HepG2 (cell line): ENCODE measurements around the gene CARHSP1. TPM values are rescaled to one million over a fixed set of nuclear protein-coding genes. Genes with fewer than 3 reads are reported as not detected.

Source experiments
- CSRNP1 ChIP-seq: sonication (generic); formaldehyde crosslinking; IDR thresholded peaks from 2 replicates; pipeline ENCODE4 v1.8.1; 2023; ENCODE audit warnings: mild to moderate bottlenecking, missing genetic modification reagents
- DMAP1 ChIP-seq: IDR thresholded peaks from 2 replicates; pipeline ENCODE4 v1.6.1; 2016
- ELF3 ChIP-seq: IDR thresholded peaks from 2 replicates; pipeline ENCODE4 v1.6.1; 2016; ENCODE audit warnings: missing genetic modification reagents, missing compliant biosample characterization
- GRHL1 ChIP-seq: sonication (generic); formaldehyde crosslinking; conservative IDR thresholded peaks from 2 replicates; pipeline ENCODE4 v1.8.0; 2022; ENCODE audit warnings: missing genetic modification reagents
- HNRNPK ChIP-seq: fragments of 200-400 bp; formaldehyde crosslinking; IDR thresholded peaks from 2 replicates; pipeline ENCODE4 v1.6.1; 2018; ENCODE audit warnings: low read length, low read depth, moderate library complexity, mild to moderate bottlenecking; ENCODE audit not compliant: poor library complexity, severe bottlenecking
- LRRFIP1 ChIP-seq: sonication (generic); formaldehyde crosslinking; conservative IDR thresholded peaks from 2 replicates; pipeline ENCODE4 v1.4.0; 2020; ENCODE audit warnings: missing genetic modification reagents
- MLLT10 ChIP-seq: sonication (generic); formaldehyde crosslinking; IDR thresholded peaks from 2 replicates; pipeline ENCODE4 v1.4.0; 2020; ENCODE audit warnings: missing genetic modification reagents
- MNT ChIP-seq: fragments of 450-650 bp; IDR thresholded peaks from 2 replicates; pipeline ENCODE4 v1.6.1; 2016
- PITX1 ChIP-seq: sonication (generic); formaldehyde crosslinking; IDR thresholded peaks from 2 replicates; pipeline ENCODE4 v1.5.1; 2020; ENCODE audit warnings: mild to moderate bottlenecking, missing genetic modification reagents
- SIX1 ChIP-seq: sonication (generic); formaldehyde crosslinking; IDR thresholded peaks from 2 replicates; pipeline ENCODE4 v1.4.0; 2020; ENCODE audit warnings: missing genetic modification reagents, borderline replicate concordance
- ZBTB44 ChIP-seq: sonication (generic); formaldehyde crosslinking; IDR thresholded peaks from 2 replicates; pipeline ENCODE4 v1.4.0; 2020; ENCODE audit warnings: missing genetic modification reagents
- ZC3H13 ChIP-seq: sonication (generic); formaldehyde crosslinking; IDR thresholded peaks from 2 replicates; pipeline ENCODE4 v1.8.1; 2023; ENCODE audit warnings: mild to moderate bottlenecking, missing genetic modification reagents, moderate library complexity
- ZKSCAN8 ChIP-seq: IDR thresholded peaks from 2 replicates; pipeline ENCODE4 v1.6.1; 2016; ENCODE audit warnings: borderline replicate concordance, missing genetic modification reagents, missing compliant biosample characterization
- ZNF124 ChIP-seq: sonication (generic); formaldehyde crosslinking; IDR thresholded peaks from 2 replicates; pipeline ENCODE4 v1.4.0; 2020; ENCODE audit warnings: missing genetic modification reagents
- ZNF687 ChIP-seq: sonication (generic); formaldehyde crosslinking; IDR thresholded peaks from 2 replicates; pipeline ENCODE4 v1.5.1; 2020; ENCODE audit warnings: mild to moderate bottlenecking, missing genetic modification reagents, moderate library complexity
- ZNF782 ChIP-seq: sonication (generic); formaldehyde crosslinking; IDR thresholded peaks from 2 replicates; pipeline ENCODE4 v1.4.0; 2020; ENCODE audit warnings: missing genetic modification reagents, mild to moderate bottlenecking, borderline replicate concordance
- ZSCAN21 ChIP-seq: sonication (generic); formaldehyde crosslinking; IDR thresholded peaks from 2 replicates; pipeline ENCODE4 v1.8.0; 2022; ENCODE audit warnings: mild to moderate bottlenecking, missing genetic modification reagents, moderate library complexity, borderline replicate concordance
- polyA plus RNA-seq, 8 experiments: library from polyadenylated mRNA; depleted of rRNA in 3 of 8; stranded (reverse) in 7 of 8; unstranded in 1 of 8; fragments of >200 nt; fragmentation: Illumina TruSeq in 4 of 8; extraction: Trizol in 4 of 8; gene quantifications; 2 replicates each; pipeline versions ENCODE4 v1.2.1 to v1.2.3, GENCODE V29; 2011 to 2016; ENCODE audit warnings: low read depth in 4 of 8, missing spikeins in 1 of 8, mixed read lengths in 1 of 8; ENCODE audit not compliant: insufficient read depth in 1 of 8
- total RNA-seq, 5 experiments: library from RNA; depleted of rRNA; stranded (reverse); fragments of >200 nt; fragmentation: Illumina TruSeq; extraction: Trizol; gene quantifications; 2 replicates each; pipeline ENCODE4 v1.2.3, GENCODE V29; 2016; ENCODE audit warnings: low read depth in 1 of 5

The CARHSP1 gene
- total and polyA plus RNA-seq, 2 of the 13 experiments (the other 11 are each of a cell fraction or from before 2014, with no cell fraction given): 173 to 345 TPM

- TF ChIP-seq ELF3 (CRISPR knock-in tag): no peak
- TF ChIP-seq ZC3H13 (CRISPR knock-in tag): no peak
- no peak for TF ChIP-seq ZSCAN21 (CRISPR knock-in tag)
- no peak for TF ChIP-seq ZBTB44 (CRISPR knock-in tag)
- no peak for TF ChIP-seq ZKSCAN8 (CRISPR knock-in tag)
- TF ChIP-seq DMAP1 (CRISPR knock-in tag): no peak
- TF ChIP-seq LRRFIP1 (CRISPR knock-in tag): no peak
- TF ChIP-seq MLLT10: no peak
- TF ChIP-seq MNT: no peak
- TF ChIP-seq SIX1: no peak
- TF ChIP-seq ZNF782: peak; percentile 13; the same call in 1 of the 2 replicates
- peak; percentile 9 for TF ChIP-seq HNRNPK
- no peak for TF ChIP-seq PITX1 (CRISPR knock-in tag)
- TF ChIP-seq ZNF687 (CRISPR knock-in tag): peak; percentile 26; the same call in 1 of the 2 replicates
- 0 out of 2 replicates have a peak, but pooled peaks have one; percentile 18 for TF ChIP-seq CSRNP1 (CRISPR knock-in tag)
- no peak for TF ChIP-seq GRHL1 (CRISPR knock-in tag)
- TF ChIP-seq ZNF124 (CRISPR knock-in tag): no peak
Observed at GRCh38 chr16:8866884-8867215, 2.0 kb downstream of the CARHSP1 start (continued).
